Raji (cell line): Measurements from ENCODE around the gene THOC6.

Experiments
- POLR2A ChIP-seq: IDR thresholded peaks from 2 replicates; pipeline ENCODE4 v1.6.1; 2011; ENCODE audit warnings: low read depth, low read length, control low read depth; ENCODE audit not compliant: insufficient read depth

THOC6 gene

DNA sequence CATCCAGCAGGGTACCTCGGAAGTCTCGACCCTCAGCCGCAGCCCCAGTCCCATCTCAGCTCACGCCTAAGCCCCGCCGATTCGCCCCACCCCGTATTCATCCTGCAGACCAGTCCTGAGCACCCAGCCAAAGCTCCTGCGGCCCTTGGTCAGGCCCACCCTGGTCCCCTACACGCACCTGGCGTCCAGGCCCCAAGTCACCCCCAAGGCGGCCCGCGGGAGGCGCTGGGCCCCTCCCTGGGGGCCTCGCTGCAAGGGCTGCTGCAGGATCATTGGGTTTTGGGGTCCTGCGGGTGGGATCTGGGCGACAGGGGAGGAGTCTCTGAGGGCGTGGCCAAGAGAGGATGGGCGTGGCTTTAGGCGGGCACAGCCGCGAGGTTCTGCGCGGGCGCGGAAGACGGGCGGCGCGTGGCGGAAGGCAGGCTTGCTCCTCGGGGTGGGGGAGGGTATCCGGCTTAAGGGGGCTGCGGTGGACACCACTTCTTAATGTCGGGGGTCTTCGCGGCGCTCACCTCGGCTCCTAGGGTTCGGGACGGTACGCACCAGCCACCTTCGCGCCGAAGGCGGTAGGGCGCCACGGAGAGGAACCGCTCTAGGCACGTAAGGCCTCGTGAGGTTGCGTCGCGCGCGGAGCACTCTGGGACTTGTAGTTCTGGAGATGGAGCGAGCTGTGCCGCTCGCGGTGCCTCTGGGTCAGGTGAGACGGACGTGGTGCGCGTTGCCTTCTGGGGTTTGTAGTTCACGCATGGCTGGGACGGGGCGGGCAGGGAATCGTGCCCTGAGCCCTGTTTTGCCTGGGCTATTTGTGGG is at the start of gene THOC6, which contains the start of gene HCFC1R1:
Gene THOC6, plus strand, starts transcription at position 367 of the 810 bp plus-strand sequence. Its CDS starts 292 bp downstream, at position 659.
Gene HCFC1R1, minus strand, starts transcription at position 274 of the 810 bp plus-strand sequence. Its CDS starts 1 bp downstream, at position 273.
- TF ChIP-seq POLR2A: peak; percentile 92

DNA sequence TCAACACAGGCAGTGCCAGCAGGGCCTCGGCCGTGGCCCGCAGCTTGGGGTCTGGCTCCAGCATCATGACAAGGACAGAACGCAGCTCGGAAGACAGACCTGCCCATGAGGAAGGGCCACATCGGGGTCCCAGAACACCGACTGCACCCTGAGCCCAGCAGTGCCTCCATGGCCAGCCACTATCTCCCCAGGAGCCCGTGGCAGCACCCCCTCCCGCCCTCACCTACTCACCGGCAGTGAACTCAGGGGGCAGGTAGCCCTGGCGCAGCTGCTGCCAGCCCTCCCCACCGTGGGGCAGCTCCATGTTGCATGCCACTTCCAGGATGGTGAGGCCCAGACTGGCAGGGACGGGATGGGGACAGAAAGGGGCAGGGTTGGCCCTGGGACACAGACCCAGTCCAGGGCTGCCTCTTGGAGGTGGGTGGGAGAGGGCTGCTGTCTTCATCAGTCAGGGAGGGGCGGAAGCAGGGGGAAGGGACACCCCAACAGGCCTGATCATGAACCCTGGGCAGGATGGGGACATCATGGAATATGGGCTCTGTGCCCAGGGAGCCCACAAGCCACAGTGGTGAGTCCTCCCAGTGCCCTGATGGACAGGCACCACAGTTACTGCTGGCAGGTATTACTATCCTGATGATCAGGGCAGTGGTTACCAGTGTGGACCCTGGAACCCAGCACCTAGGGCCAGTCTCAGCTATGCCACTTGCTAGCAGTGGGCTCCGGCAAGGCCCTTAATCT is 49.3 kb upstream of the THOC6 start:
- no peak for TF ChIP-seq POLR2A

DNA sequence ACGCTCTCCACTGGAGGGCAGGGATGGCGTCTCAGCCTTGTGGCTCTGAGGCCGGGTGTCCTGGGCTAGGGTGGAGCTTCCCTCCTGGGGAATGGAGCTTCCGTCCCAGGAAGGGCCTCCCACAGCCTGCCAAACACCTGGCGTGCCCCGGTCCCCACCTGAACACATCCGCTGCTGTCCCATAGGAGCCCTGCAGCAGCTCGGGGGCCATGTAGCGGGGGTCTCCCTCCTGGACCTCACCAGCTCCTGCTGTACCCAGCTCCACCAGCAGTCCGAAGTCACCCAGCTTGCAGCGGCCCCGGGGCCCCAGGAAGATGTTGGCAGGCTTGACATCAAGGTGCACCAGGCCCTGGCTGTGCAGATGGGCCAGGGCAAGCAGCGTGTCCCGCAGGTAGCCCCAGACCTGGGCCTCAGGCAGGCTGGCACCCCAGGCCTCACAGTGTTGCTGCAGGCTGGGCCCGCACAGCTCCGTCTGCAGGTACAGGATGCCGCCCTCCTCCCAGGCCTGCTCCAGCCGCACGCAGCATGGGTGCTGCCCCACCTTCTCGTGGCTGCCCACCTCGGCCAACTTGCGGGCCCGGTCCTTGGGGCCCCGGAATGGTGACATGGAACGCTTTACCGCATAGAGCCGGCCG is 48.6 kb upstream of the THOC6 start:
- TF ChIP-seq POLR2A: no peak

DNA sequence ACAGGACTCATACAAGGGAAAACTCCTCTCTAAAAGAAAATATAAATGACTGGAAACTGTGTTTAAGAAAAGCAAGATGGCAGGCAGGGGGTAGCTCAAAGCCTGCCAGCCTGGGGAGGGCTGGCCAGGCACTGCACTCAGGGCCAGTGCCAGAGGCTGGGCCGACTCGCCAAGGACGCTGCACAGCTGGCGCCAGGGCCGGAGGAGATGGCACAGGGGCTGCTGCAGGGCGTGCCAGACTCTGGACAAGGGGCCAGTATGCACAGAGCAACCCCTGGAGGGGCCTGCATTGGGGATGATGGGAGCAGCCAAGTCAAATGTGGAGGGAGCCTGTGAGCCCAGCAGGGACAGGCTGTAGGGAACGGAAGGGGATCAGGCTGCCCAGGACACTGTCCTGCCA is 47.6 kb upstream of the THOC6 start:
- TF ChIP-seq POLR2A: no peak

DNA sequence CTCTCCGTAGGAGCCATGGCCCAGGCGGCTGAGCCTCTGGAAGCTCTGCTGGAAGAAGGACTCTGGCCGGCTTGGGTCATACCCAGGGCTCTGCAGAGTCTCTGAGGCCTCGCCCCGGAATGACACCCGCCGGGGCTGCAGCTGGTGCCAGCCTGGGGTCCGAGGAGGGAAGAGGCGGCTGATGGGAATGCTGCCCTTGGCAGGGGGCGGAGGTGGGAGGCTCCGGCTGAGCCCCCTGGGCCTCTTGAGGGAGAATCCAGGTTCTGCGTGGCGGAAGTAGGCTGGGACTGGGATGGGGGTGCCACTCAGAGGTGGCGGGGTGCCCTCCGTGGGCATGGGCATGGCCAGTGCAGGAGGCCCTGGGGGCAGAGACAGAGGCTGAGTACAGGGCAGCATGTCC is 47.2 kb upstream of the THOC6 start:
- TF ChIP-seq POLR2A: no peak

DNA sequence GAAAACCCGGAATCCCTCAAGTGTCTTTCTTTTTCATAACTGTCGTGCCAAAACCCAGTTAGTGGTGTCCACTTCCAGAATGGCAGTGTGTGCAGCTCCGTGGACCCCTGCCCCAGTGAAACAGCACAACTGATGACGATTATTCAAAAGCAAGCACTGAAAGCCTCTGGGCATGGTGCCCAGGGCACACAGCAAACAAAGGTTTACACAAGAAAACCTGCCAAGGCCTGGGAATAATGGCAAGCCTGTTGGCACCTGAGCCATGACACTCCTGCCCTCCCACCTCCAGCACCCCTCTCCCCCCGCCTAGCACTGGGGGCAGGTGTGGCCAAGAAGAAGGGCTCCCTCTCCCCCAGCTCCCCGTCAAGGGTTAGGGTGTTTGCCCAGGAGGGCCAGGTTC is 46.4 kb upstream of the THOC6 start:
- no peak for TF ChIP-seq POLR2A

DNA sequence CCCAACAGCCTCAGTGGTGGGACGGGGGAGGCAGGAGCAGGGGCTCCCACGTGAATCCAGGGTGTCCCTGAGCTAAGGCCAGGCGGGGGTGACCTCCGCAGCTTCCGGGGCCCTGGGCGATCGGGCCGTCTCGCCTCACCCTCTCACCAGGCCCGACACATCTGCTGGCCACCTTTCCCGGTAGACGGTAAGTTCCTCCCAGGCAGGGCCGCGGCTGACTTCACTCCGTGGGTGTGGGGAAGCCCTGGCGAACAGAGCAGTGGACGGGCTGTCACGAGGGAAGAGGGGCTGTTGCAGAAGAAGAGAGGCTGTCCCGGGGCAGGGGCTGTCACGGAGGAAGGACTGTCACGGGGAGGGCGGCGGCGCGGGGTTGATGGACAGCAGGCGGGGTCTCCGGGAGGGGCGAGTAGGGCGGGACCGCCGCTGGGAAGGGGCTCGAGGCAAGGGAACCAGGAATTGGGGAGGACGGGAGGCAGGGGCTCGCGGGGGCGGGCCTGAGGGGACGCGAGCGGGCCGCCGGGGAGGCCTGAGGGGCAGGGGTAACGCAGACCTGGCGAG is 44.1 kb upstream of the THOC6 start:
- TF ChIP-seq POLR2A: no peak

DNA sequence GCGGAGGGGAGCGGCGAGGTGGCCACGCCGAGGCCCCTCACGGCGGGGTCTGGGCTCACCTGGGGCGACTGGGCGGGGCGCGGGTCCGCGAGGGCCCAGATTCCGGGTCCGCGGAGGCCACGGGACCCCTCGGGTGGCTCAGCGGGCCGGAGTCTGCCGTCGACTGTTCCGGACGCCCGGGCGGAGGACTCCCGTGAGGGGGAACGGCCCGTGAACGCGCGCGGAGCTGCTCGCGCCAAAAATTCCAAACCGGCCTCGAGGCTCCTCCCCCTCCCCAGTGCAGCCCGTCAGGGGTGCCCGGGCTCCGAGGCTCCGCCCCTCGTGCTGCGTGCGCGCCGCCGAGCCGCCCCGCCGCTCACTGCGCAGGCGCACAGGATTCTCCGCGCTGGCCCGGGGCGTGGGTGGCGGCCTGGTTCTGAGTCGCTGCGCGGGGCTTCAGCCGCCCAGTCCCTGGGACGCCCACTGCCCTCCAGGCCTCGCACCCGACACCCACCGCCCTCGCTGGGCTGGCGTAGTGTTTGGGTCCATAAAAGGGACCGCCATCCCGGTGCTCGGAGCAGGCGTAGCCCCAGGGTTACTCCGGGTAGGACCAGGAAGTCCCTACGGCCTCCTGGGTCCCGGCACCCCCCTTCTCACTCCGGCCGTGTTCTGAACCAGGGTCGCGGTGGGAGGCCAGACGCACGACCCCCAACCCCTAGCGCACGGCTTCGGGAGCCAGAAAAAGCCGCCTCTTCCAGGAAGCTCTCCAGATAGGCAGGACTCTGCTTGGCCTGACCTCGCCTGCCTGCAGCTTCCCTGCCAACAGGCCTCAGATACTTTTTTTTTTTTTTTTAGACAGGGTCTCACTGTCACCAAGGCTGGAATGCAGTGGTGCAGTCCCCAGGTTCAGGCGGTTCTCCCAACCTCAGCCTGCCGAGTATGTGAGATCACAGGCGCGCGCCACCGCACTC is 43.3 kb upstream of the THOC6 start, which contains the start of gene PKMYT1:
Gene PKMYT1, minus strand, starts transcription at position 220 of the 950 bp plus-strand sequence. CDS start 789 bp downstream, outside the sequence.
- peak; percentile 96 for TF ChIP-seq POLR2A

DNA sequence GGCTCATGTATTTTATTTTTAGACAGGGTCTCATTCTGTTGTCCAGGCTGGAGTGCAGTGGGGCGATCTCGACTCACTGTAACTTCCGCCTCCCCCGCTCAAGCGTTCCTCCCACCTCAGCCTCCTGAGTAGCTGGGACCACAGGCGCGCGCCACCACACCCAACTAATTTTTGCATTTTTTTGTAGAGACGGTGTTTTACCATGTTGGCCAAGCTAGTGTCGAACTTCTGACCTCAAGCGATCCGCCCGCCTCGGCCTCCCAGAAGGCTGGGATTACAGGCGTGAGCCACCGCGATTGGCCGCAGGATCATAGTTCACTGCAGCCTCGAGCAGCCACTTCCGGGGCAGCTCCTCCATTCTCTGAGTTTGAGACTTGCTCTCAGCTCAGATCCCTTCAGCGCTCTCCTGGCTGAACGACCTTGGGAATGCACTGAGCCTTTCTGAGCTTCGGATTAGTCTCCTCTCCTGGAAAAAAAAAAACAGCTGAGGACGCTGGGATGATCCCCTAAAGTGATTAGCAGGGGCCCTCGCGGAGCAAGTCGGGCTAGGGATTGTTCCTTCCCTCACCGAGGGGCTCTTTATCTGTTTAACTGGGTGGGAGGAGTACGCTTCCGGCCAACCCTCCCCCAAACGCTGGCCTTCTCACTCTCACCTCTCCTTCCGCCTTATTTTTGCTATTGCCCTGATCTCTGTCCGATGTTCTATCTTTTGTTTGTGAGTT is 42.5 kb upstream of the THOC6 start:
- TF ChIP-seq POLR2A: no peak

DNA sequence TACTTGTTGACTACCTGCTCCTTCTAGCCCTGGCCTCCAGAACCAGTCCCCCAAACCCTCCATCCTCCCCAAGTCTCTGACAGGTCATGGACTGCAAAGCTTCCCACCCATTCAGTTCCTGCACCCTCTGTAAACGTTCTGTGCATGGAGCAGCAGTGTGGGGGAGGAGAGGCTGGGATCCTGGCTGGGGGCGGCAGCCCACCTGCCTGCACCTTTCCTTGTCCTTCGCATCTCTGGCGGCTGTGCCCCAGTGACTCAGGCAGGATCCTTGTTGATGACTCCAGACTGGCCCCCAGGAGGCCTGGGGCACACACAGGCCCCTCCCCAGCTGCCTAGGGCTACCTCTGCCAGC is 42.0 kb upstream of the THOC6 start:
- 0 out of 2 replicates have a peak, but pooled peaks have one; percentile 21 for TF ChIP-seq POLR2A

DNA sequence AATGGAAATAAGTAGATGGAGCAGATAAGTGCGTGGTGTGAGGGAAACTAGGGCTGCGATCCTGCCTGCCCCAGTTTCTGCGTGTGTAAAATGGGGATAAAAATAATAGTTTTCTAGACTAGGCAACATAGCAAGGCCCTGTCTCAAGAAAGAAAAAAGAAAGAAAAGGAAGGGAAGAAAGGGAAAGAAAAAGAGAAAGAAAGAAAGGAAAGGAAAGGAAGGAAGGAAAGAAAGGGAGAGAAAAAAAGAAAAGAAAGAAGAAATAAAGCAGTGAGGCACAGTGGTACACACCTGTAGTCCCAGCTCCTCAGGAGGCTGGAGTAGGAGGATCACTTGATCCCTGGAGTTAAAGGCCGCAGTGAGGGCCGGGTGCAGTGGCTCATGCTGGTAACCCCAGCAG is 41.4 kb upstream of the THOC6 start:
- no peak for TF ChIP-seq POLR2A

DNA sequence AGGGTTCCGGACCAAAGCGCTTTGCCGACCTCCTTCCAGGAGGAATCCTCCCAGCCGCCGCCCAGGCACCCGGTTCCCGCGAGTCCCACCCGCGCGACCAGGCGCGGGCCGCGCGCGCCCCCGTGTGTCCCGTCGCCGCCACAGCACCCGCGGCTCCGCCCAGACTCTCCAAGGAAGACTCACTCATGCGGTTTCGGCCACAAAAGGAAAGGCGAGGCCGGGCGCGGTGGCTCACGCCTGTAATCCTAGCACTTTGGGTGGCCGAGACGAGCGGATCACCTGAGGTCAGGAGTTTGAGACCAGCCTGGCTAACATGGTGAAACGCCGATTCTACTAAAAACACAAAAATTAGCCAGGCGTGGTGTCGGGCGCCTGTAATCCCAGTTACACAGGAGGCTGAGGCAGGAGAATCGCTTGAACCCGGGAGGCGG is 40.1 kb upstream of the THOC6 start:
- no peak; the same call in 1 of the 2 replicates for TF ChIP-seq POLR2A

DNA sequence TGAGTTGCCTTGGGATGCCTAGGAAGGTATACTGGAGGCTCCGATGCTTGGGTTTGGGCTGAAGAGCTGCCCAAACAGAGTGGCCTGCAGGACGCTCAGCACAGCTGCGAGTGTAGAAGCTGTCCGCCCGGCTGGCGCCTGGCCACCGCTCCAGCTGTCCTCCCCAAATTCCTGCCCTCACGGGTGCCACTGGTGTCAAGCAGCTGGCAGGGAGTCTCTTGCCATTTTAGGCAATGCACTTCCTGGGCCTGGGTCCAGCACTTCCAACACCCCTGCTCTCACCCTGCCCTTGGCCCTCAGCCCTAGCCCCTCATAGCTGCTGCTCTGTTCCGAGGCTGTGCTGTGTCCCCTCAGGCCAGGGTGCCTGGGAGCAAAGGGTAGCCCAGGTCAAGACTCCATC is 38.4 kb upstream of the THOC6 start:
- TF ChIP-seq POLR2A: no peak

DNA sequence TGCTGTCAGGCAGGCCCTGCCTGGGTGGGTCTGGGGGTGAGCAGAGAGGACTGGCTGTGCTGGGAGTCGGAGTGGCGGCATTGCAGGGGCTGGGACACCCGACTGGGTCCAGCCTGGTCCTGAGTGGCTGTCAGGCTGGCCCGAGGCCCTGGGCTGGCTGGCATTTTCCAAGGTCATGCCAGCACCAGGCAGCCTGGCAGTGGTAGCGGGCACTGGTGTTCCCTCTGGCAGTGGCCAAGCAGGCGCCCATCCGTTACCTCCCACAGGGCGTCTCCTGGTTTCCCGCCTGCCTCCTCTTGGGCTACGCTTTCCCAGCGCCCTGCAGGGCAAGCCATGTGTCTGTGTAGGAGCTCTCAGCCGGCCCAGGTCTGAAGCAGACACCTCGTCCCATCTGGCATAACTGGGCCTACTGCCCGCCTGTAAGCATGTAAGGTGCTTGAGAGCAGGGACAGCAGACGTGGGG is 37.9 kb upstream of the THOC6 start:
- no peak for TF ChIP-seq POLR2A
